RWPE1 (cell line): ENCODE measurements around the gene SOST.

Experiments used
- CTCF ChIA-PET: fragments of 350-600 bp; sonication (Branson Sonifier 250); formaldehyde crosslinking; extraction: SDS; loops from one replicate; lab custom pipeline; 2021; lab: Yijun Ruan, JAX
- POLR2A ChIA-PET: fragments of 400-600 bp; formaldehyde crosslinking; extraction: SDS; loops from one replicate; lab custom pipeline; 2020; ENCODE audit warnings: antibody characterized with exemption; ENCODE audit not compliant: low non-redundant PET; lab: Yijun Ruan, JAX
- DNase-seq: peaks from one replicate; pipeline ENCODE4 v3.0.0; 2012; ENCODE audit warnings: low spot score
- H3K27ac ChIP-seq: fragments of 450-650 bp; 2 replicates; pipeline ENCODE4 v1.5.1; 2017
- TF ChIP-seq, protein P1 (sequence below): fragments of 450-650 bp; conservative IDR thresholded peaks from 2 replicates; pipeline ENCODE4 v1.5.1; 2017; ENCODE audit warnings: low read depth, mild to moderate bottlenecking

The SOST gene

DNA sequence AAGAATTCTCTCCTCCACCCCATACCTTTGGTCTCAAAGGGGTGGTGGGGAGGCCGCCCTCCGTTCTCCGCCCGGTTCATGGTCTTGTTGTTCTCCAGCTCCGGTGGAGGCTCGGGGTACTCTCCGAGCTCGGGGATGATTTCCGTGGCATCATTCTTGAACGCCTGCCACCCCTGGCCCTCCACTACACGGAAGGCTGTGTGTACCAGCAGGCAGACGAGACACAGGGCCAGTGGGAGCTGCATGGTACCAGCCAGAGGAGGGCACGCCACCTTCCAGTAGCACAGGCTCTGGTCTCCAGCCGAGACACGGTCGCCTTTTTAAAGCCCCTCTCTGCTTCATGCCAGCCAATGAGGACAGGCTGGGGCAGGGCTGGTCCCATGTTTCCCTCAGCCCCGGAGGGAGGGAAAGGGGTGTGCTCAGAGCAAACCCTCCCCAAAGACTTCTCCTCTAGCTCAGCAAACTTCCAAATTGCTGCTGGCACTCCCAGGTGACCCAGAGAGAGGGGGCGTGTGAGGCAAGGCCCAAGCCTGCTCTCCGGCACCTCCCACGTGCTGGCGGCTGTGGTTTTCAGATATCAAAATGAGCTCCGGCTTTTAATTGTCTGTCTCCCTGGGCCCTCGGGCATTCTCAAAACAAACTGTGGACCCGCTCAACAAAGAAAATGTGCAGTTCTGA lies at the start of gene SOST:
SOST (minus strand) TSS at position 295 of the 678 bp plus-strand sequence; CDS start at position 245, 50 bp downstream.
- ChIA-PET POLR2A (no interaction called here), CTCF (interaction anchor here (1.7 to 7.6 kb wide), 2 partner anchors 11 to 63 kb away, joined by 6 to 181 read pairs; no protein-coding TSS in a partner anchor)
- DNase-seq: no peak
- TF ChIP-seq, protein P1, sequence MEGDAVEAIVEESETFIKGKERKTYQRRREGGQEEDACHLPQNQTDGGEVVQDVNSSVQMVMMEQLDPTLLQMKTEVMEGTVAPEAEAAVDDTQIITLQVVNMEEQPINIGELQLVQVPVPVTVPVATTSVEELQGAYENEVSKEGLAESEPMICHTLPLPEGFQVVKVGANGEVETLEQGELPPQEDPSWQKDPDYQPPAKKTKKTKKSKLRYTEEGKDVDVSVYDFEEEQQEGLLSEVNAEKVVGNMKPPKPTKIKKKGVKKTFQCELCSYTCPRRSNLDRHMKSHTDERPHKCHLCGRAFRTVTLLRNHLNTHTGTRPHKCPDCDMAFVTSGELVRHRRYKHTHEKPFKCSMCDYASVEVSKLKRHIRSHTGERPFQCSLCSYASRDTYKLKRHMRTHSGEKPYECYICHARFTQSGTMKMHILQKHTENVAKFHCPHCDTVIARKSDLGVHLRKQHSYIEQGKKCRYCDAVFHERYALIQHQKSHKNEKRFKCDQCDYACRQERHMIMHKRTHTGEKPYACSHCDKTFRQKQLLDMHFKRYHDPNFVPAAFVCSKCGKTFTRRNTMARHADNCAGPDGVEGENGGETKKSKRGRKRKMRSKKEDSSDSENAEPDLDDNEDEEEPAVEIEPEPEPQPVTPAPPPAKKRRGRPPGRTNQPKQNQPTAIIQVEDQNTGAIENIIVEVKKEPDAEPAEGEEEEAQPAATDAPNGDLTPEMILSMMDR: no peak
- peak within 1 kb of the TSS; percentile 43 for H3K27ac ChIP-seq

DNA sequence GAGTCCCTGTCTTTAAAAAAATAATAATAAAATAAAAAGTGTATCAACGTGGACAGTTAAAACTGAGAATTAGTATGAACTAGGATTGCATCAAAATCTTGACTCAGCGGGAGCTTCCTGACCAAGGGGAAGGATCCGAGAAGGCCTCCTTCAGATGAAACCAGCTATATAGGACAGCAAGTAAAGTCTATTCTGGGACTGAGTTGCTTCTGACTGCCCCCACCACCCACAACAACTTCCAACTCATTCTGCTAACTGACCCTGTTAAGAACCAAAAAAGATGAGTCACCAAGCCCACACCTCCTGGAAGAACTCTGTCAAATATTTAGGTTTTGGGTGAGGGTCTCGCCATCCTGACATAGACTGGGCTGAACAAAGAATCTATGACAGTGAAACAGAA lies 49.5 kb upstream of the SOST start:
- DNase-seq: no peak
- ChIA-PET CTCF (no interaction called here), POLR2A (no interaction called here)
- no peak overlapping the region for H3K27ac ChIP-seq
- TF ChIP-seq, protein P1: no peak

DNA sequence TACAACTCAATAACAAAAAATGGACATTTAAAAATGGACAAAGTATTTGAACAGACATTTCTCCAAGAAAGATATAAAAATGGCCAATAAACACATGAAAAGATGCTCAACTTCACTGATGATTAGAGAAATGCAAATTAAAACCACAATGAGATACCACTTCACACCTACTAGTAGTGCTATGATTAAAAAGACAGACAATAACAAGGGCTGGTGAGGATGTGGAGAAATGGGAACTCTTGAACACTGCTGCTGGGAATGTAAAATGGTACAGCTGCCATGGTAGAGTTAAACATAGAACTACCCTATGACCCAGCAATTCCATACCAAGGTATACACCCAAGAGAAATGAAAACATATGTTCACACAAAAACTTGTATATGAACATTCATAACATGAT lies 46.5 kb upstream of the SOST start:
- CTCF ChIA-PET: interaction anchor here (1.1 kb wide), 1 partner anchor 41 kb away, joined by 3 read pairs; no protein-coding TSS in a partner anchor
- H3K27ac ChIP-seq: no peak overlapping the region
- POLR2A ChIA-PET: no interaction called here
- DNase-seq: no peak
- TF ChIP-seq, protein P1: no peak

DNA sequence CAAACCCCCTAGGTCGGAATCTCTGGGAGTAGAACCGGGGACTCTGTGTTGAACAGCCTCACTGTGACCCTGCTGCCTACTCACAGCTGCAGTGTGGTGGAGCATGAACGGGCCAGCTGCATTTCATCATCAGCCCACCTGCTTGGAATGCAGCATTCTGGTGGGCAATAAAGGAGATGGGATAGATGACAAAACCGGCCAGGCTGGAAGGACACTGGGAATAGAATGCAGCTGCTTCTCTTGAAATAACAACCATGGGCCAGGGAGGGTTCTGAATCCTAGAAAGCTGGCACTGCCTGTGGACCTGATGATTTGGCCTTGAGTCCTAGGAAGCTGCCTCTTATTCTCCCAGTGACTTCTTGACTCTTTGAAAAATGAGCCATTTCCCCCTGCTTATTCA lies 45.2 kb upstream of the SOST start:
- TF ChIP-seq, protein P1: no peak
- POLR2A ChIA-PET: no interaction called here
- no peak for DNase-seq
- CTCF ChIA-PET: interaction anchor here (1.3 kb wide), 1 partner anchor 13 kb away, joined by 3 read pairs; no protein-coding TSS in a partner anchor
- H3K27ac ChIP-seq: no peak overlapping the region

DNA sequence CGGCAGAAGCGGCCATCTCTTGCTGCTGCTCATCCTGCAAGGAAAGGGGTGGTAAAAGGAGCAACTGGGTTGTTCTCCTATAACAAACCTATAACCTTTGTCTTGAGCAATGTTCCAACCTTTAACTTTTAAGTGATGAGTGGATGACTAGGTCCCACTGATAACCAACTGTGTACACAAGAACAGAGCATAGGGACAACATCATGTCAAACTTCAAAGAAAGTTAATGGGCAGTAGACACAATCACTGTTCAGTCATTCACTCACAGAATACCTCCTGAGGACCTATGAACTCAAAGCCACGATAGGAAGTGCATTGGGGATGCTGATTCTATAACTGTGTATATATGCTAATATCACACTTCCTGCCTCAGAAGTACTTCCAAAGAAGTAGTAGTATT lies 43.3 kb upstream of the SOST start:
- TF ChIP-seq, protein P1: no peak
- no peak for DNase-seq
- ChIA-PET POLR2A (no interaction called here), CTCF (no interaction called here)
- no peak overlapping the region for H3K27ac ChIP-seq

DNA sequence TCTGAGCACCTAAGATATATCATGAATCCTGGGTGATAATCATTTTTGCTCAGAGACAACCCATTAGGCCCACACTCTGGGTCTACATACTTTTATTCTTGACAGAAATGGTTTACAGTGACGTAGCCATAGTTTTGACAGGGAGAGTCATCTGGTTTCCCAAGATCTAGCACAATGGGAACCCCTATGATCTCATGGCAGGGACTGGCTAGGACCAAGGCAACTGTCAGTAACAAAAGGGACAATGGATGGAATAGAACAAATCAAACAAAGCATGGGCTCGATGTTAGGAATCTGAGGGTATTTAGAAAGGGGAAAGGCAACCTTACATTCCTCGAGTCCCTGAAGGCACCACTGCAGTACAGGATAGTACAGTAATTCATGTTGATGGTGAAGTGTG lies 42.1 kb upstream of the SOST start:
- CTCF ChIA-PET: no interaction called here
- TF ChIP-seq, protein P1: no peak
- POLR2A ChIA-PET: no interaction called here
- DNase-seq: no peak
- H3K27ac ChIP-seq: no peak overlapping the region
